GM18858 (cell line): ENCODE data around the gene ARL15.

Experiments
- ATAC-seq: cut with Tn5 transposase; IDR thresholded peaks from one replicate; pipeline ENCODE4 v1.9.1; 2021; ENCODE audit not compliant: unreplicated experiment

Gene ARL15

DNA sequence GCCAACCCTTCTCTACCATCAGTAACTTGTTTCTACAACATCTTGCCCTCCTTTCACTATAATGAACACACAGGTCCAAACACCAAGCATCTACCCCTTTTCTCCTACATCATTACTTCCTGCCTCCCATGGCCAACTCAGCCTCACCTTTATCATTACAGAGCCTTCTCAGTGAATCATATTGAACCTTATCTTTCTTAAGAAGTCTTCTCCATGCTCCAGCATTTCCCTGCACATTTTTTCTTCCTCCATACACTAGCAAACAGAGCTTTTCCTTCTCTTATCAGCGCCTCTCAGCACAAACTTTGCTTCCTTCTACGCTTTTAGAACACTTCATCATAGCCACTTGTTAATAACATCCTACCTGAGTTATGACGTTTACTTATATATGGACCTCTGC lies 148.2 kb downstream of the ARL15 start:
- ATAC-seq: no peak

- no peak for ATAC-seq
These were observed 150.0 kb downstream of the ARL15 start for GRCh38 chr5:54160329-54160728.

DNA sequence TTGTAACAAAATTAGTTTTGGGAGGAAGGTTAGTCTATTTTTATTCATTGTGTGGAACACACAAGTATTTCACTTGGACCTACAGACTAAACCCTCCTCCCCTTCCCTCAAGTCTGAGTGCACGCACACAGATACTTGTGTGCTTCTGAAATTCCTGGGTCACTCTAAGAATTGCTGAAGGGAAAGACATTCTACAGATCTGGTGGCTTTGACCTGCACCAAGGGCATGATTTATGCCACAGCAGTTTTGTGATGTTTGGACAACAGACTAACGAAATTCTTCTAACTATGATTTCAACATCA lies 150.5 kb downstream of the ARL15 start:
- no peak for ATAC-seq

DNA sequence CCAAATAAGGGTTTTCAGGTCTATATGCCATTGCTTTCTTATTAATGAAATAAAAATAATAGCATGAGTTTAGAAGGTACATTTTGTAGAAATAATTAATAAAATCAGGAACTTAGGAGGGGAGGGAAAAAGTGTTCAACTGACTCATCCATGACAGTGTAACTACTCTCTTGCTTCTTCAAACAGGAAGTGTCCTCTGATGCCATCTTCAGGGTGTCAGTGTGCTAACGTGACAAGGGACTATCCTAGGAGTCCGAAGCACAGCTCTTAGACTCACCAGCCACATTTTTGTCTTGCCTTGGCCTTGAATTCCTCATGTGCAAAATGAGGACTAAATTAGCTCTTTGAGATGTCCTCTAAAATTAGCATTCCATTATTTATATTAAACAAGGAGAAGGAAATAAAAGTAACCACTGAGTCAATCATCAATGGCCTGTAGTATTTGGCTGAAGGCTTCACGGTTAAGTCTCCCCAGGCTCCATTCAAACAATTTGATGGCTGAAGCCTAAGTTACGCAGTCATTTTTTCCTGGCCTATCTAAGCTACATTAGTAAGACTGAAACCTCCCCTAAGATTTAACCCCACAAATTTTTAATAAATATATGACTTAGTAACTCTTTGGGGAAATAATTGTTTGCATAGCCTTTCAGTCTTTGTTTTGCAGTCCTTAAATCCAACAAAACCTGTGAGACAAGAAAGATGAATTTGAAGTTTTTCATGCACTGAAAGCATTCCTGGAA lies 151.1 kb downstream of the ARL15 start:
- ATAC-seq: no peak

GRCh38 chr5:54156577-54156976 lies 153.8 kb downstream of the ARL15 start:
- no peak for ATAC-seq

DNA sequence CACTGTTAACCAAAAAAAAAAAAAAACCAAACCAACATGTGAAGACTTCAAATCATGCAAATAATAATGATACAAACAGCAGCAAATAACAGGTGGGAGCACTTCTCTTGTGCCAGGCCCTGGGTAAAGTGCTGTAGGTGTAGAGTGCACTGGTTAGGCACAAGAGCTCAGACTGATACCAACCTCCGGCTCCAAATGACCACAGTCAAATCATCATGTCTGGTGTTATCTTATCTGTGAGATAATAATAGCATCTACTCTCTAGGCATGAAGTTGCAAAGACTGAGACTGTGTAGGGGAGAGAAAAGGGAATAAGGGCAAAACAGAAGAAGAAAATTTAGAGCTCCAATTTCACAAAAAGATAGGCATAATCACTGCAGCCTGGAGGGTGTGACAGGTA lies 159.5 kb downstream of the ARL15 start:
- ATAC-seq: no peak

GRCh38 chr5:54148858-54149257 lies 161.5 kb downstream of the ARL15 start:
- no peak for ATAC-seq

GRCh38 chr5:54148067-54148845 lies 162.1 kb downstream of the ARL15 start:
- ATAC-seq: no peak

DNA sequence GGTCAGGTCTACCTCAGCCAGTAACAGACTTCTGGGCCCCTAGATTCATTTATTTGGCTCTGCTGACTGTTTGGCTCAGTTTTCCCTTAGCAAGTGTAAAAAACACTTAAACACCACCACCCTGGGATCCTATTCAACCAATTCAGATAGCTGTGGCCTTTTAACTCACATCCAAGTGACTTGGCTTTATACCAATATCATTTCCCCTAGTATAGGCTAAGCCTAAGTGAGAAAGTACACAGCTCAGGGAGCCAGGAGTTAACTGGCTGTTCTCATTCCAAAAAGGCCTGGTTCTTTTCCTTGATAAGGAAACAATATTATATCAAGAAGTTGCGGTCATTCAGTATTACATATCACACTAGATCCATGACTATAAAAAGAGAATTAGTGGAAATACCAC lies 163.5 kb downstream of the ARL15 start:
- no peak for ATAC-seq

DNA sequence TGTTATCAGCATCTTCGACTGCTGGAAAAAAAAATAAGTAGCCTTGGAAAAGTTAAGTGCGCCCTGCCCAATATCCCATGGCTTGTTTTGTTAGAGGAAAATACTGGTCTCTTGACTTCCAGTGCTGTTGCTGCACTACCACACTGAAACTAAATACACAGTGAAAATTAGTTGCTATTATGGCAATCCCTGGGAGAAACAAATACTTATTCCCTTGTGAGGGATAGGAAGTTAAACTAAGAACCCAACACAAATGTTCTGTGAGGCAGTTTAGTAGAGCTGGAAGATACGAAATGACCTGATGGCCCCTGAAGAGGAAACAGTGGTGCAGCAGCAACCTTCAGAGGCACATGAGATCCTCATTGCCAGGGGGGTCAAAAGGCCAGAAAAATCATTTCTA lies 164.0 kb downstream of the ARL15 start:
- no peak for ATAC-seq

DNA sequence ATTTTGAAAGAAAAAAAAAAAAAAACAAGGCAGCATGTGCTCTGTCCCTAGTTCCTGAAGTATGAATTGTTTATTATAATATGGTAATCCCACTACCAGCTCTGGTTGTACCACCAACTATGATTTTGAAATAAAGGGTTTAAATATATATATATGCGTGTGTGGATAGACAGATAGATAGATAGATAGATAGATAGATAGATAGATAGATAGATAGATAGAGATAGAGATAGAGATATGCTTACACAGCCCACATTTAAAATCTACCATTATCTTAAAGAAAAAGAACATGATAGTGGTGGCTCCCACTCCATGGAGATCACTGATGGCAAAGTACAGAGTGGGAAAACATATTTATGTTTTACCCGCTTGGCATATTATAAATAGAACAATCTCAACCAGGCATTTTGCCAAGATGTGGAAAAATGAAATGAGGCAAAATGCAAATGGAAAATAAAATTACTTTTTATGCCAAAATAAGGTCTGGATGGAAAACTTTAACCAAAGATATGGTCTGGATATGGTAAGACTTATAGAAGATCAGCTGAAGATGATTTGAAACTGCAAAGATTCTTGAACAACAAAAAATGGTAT lies 170.0 kb downstream of the ARL15 start:
- ATAC-seq: no peak

GRCh38 chr5:54136516-54137440 lies 173.6 kb downstream of the ARL15 start:
- no peak for ATAC-seq

DNA sequence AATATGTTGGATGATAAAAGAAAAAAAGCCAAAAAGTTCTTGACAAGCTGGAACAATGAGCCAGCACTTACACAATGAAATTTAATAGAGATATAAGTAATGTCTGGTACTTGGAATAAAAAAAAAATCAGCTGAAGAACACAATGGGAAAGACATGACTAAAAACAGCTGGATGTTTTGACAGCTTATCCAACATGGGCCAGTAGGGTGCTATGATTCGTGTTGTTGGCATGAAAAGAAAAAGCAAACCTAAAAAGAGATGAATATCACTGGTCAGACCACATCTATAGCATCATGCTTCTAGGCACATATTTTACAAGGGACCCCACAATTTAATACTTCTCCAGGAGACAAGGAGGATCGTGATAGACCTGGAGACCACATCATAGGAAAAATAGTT lies 175.3 kb downstream of the ARL15 start:
- no peak for ATAC-seq

DNA sequence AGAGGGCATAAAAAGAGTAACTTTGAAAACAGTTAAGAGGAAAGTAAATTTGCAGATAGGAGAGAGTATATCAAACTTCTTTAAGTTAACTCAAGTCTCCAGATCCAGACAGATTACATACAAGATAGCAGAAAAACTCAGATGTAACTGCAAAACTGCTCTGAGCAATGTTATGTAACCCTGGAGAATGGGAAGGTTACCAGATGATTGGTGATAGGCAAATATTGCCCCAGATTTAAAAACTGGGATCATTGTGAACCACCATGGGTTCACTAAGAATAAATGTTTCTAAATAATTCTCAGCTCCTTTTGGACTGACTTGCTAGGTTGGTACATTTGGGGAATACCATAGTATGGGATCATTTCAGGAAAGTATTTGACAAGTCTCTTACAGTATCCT lies 176.5 kb downstream of the ARL15 start:
- no peak for ATAC-seq

GRCh38 chr5:54120473-54120872 lies 189.9 kb downstream of the ARL15 start:
- no peak for ATAC-seq

DNA sequence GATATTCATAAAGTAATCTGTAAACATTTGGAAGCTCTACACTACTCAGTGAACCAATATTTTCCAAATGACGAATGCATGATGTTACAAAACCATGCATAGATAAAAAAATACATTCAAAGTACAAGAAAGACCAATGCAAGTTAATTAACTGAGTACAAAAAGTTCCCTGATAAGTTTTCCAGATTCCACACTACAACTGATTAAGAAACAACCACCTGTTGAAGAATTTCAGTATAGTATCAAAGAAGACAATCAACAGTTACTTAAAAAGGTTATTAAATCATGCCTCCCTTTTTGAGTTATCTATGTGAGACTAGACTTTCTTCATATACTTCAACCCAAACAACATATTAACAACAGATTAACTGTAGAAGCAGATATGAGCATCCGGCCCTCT lies 192.4 kb downstream of the ARL15 start:
- ATAC-seq: no peak

DNA sequence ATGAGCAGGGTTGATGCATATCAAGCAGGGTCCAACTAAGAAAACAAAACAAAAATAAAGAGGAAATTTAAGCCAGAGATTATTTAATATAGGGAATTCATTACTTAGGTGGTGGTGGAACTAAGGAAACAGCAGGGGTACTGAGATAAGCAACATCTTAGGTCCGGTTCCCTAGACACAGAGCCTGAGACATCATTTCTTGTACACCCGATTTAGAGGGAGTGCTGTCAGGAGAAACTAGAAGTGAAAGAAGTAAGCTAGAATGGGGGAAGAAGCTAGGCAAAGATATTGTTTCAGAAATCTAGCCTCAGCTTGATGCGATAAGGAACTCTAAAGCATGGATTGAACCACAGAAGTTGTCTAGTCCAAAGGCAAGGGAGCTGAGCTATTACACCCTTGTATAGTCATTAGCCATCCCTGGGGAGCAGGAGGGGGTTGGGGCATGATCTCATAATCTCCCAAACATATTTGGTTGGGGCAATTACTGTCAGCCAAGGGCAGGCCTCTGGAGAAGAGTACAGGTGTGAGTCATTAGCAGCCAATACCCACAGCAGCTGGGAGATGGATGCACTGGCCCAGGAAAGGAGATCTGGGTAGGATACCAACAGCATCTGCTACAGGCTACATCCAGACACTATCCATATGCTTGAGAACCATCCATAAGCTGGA lies 194.5 kb downstream of the ARL15 start:
- ATAC-seq: no peak

DNA sequence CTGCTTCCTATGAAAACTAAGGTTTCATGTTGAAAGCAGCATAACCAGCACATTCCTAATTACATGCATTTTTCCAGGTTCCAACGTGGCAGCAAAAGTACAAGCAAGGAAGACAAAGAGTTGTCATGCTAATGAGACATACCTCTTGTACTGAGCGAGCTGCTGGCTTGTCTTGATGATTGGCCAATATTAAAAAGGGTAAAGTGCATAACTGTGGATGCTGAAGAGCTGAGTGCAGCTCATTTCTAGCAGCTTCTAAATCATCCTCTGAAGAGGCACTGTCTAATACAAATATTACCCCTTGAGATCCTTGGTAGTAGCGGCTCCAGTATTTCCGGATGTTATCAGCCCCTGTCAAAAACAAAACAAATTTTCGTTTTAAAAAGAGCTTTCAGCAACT lies 197.3 kb downstream of the ARL15 start:
- ATAC-seq: no peak

- no peak for ATAC-seq
These were observed 200.6 kb downstream of the ARL15 start for GRCh38 chr5:54109626-54110330.

GRCh38 chr5:54108136-54108535 lies 202.2 kb downstream of the ARL15 start:
- no peak for ATAC-seq
